K562 (cell line): ENCODE results near the gene PLEKHG5. TPM values are rescaled to one million over a fixed set of nuclear protein-coding genes. Genes with fewer than 3 reads are reported as not detected.
A peak's percentile ranks its signal among the peaks of the same experiment; 100 is the strongest.

Experiments used
- ATAC-seq: fragments of 200-7000 bp; cut with Tn5 transposase; 3 replicates; pipeline ENCODE4 v1.9.1; 2020; ENCODE audit warnings: moderate library complexity
- BruUV-seq: library from RNA; stranded (reverse); fragments of 400-500 nt; replicated peaks from 2 replicates; lab custom pipeline; 2021; lab: Mats Ljungman, UMichigan
- CTCF ChIA-PET: fragments of 300-600 bp; formaldehyde crosslinking; extraction: SDS; loops from one replicate; lab custom pipeline; 2021; ENCODE audit warnings: low intra/inter-chr PET ratio; lab: Yijun Ruan, JAX
- POLR2A ChIA-PET: fragments of 300-600, 350-650 bp; sonication (Branson Sonifier 250); formaldehyde crosslinking; extraction: SDS; loops from one replicate; lab custom pipeline; 2021; ENCODE audit warnings: antibody characterized with exemption, inconsistent platforms; lab: Yijun Ruan, JAX
- DNase-seq, 4 experiments: peaks; one replicate each; pipeline versions ENCODE4 v3.0.0 to v3.0.0-alpha.2; 2011 to 2018; ENCODE audit warnings: low spot score in 3 of 4, mixed read lengths in 3 of 4; ENCODE audit errors: extremely low read depth in 1 of 4
- FAIRE-seq: peaks from 2 replicates; lab custom pipeline; 2011; peaks lifted over from hg19 to GRCh38; lab: Jason Lieb, UNC
- H2AFZ ChIP-seq: 2 replicates; pipeline ENCODE4 v1.6.0; 2011; ENCODE audit warnings: low read depth, low read length, control low read depth, inconsistent platforms
- H3K27ac ChIP-seq: fragments of 200-600 bp; 3 replicates; pipeline ENCODE4 v1.8.0; 2011; ENCODE audit warnings: low read depth, mild to moderate bottlenecking, control low read depth, inconsistent platforms, low read length, moderate library complexity, mixed read lengths; ENCODE audit errors: extremely low read depth
- H3K27me3 ChIP-seq, 2 experiments: fragments of 300-600 bp in 1 of 2; 2 replicates in 1 of 2; 3 replicates in 1 of 2; pipeline versions ENCODE4 v1.6.0 to v1.8.0; 2011; ENCODE audit warnings: inconsistent platforms in 2 of 2, low read length in 2 of 2, mild to moderate bottlenecking in 1 of 2, mixed read lengths in 1 of 2, moderate library complexity in 1 of 2; ENCODE audit not compliant: control insufficient read depth in 2 of 2, insufficient read depth in 2 of 2
- H3K36me3 ChIP-seq: fragments of 300-600 bp; 3 replicates; pipeline ENCODE4 v1.8.0; 2011; ENCODE audit warnings: mild to moderate bottlenecking, low read length, inconsistent platforms; ENCODE audit not compliant: control insufficient read depth, insufficient read depth
- H3K4me1 ChIP-seq, 2 experiments: fragments of 200-600 bp in 1 of 2; replicated peaks in 1 of 2; 2 replicates in 1 of 2; 3 replicates in 1 of 2; pipeline versions ENCODE4 v1.5.1 to v1.8.0; 2011; ENCODE audit warnings: inconsistent platforms in 2 of 2, low read length in 2 of 2, mild to moderate bottlenecking in 1 of 2, mixed read lengths in 1 of 2, moderate library complexity in 1 of 2; ENCODE audit not compliant: control insufficient read depth in 2 of 2, insufficient read depth in 2 of 2
- H3K4me2 ChIP-seq: 2 replicates; pipeline ENCODE4 v1.6.1; 2011; ENCODE audit warnings: low read length, control low read depth, inconsistent platforms, mixed read lengths; ENCODE audit not compliant: insufficient read depth
- H3K4me3 ChIP-seq: fragments of 200-600 bp; sonication (generic), shearing (Covaris generic); 2 replicates; pipeline ENCODE4 v1.5.1; 2016; ENCODE audit warnings: control low read depth, inconsistent platforms
- H3K79me2 ChIP-seq: fragments of 200-600 bp; 3 replicates; pipeline ENCODE4 v1.8.0; 2011; ENCODE audit warnings: low read length, inconsistent platforms; ENCODE audit not compliant: control insufficient read depth, insufficient read depth
- H3K9ac ChIP-seq, 2 experiments: 2 replicates each; pipeline versions ENCODE4 v1.6.0 to v1.6.1; 2011; ENCODE audit warnings: low read depth in 2 of 2, low read length in 2 of 2, control low read depth in 1 of 2, inconsistent platforms in 1 of 2, mild to moderate bottlenecking in 1 of 2, mixed read lengths in 1 of 2; ENCODE audit not compliant: insufficient read depth in 1 of 2
- H3K9me1 ChIP-seq: one replicate; pipeline ENCODE4 v1.6.0; 2011; ENCODE audit warnings: inconsistent platforms, mild to moderate bottlenecking, low read length, moderate library complexity; ENCODE audit not compliant: control insufficient read depth, insufficient read depth
- H3K9me3 ChIP-seq: replicated peaks from 2 replicates; pipeline ENCODE4 v1.5.1; 2011; ENCODE audit warnings: low read depth, low read length, inconsistent platforms; ENCODE audit not compliant: control insufficient read depth, insufficient read depth
- H4K20me1 ChIP-seq: replicated peaks from 2 replicates; pipeline ENCODE4 v1.6.1; 2011; ENCODE audit warnings: low read length, inconsistent platforms, mixed read lengths; ENCODE audit not compliant: control insufficient read depth, insufficient read depth
- ADNP ChIP-seq: fragments of 200-800 bp; sonication (Bioruptor generic); IDR thresholded peaks from 2 replicates; pipeline ENCODE4 v1.6.1; 2016; ENCODE audit warnings: missing genetic modification characterization, missing compliant biosample characterization
- FOXK2 ChIP-seq, 2 experiments: fragments of 450-650 bp; IDR thresholded peaks in 1 of 2; conservative IDR thresholded peaks in 1 of 2; 2 replicates each; pipeline ENCODE4 v1.6.1; 2016; ENCODE audit warnings: low read depth in 2 of 2, mild to moderate bottlenecking in 1 of 2
- JUND ChIP-seq, 2 experiments: IDR thresholded peaks; 2 replicates in 1 of 2; 3 replicates in 1 of 2; pipeline ENCODE4 v1.6.1; 2011; ENCODE audit warnings: borderline replicate concordance in 2 of 2, low read depth in 2 of 2, low read length in 2 of 2, improper control_type of control experiment in 1 of 2, missing biosample characterization in 1 of 2, missing genetic modification characterization in 1 of 2, missing genetic modification reagents in 1 of 2
- LARP7 ChIP-seq: fragments of 450-650 bp; IDR thresholded peaks from 2 replicates; pipeline ENCODE4 v1.6.1; 2016
- NFIC ChIP-seq: fragments of 450-650 bp; IDR thresholded peaks from 2 replicates; pipeline ENCODE4 v1.6.1; 2017; ENCODE audit warnings: mild to moderate bottlenecking, inconsistent platforms
- NR2C1 ChIP-seq, 2 experiments: fragments of 450-650 bp; IDR thresholded peaks; 2 replicates each; pipeline ENCODE4 v1.6.1; 2017; ENCODE audit warnings: mild to moderate bottlenecking in 2 of 2, antibody characterized with exemption in 1 of 2, inconsistent platforms in 1 of 2, missing compliant biosample characterization in 1 of 2, missing genetic modification characterization in 1 of 2
- SMAD1 ChIP-seq: fragments of 150-350 bp; IDR thresholded peaks from 2 replicates; pipeline ENCODE4 v1.6.1; 2014; ENCODE audit warnings: low read length, low read depth; ENCODE audit not compliant: partially characterized antibody
- TOE1 ChIP-seq, 2 experiments: fragments of 450-650 bp in 1 of 2; sonication (generic) in 1 of 2; formaldehyde crosslinking in 1 of 2; IDR thresholded peaks; 2 replicates each; pipeline versions ENCODE4 v1.7.1 to v1.8.0; 2016 to 2022; ENCODE audit warnings: borderline replicate concordance in 2 of 2, mild to moderate bottlenecking in 2 of 2, antibody characterized with exemption in 1 of 2, inconsistent platforms in 1 of 2, low read depth in 1 of 2, missing genetic modification reagents in 1 of 2, moderate library complexity in 1 of 2
- ZFPM2 ChIP-seq: fragments of 250-450 bp; sonication (Bioruptor Pico); IDR thresholded peaks from 2 replicates; pipeline ENCODE4 v1.5.1; 2022; ENCODE audit warnings: mild to moderate bottlenecking
- ZFX ChIP-seq: sonication (generic); formaldehyde crosslinking; IDR thresholded peaks from 2 replicates; pipeline ENCODE4 v1.8.0; 2022; ENCODE audit warnings: mild to moderate bottlenecking, missing genetic modification reagents, moderate library complexity
- WGBS: fragments of 100-300 bp; shearing (Covaris generic); methylation state at CpG from one replicate; pipeline ENCODE4 v1.1.6; 2016; ENCODE audit warnings: low coverage, mixed read lengths; ENCODE audit not compliant: insufficient coverage; ENCODE audit errors: missing lambda C conversion rate; 5-methylcytosine and 5-hydroxymethylcytosine counted together
- in situ Hi-C: fragments of 300-500 bp; cut with MboI; formaldehyde crosslinking; loops from 4 replicates; pipeline ENCODE4 v1.15.0; 2018; ENCODE audit warnings: inconsistent platforms, mixed read lengths
- intact Hi-C: fragments of 100-400 bp; cut with micrococcal nuclease; formaldehyde crosslinking; loops from 2 replicates; pipeline ENCODE4 v1.14.2; 2022
- polyA plus RNA-seq, 8 experiments: library from polyadenylated mRNA; depleted of rRNA in 4 of 8; stranded (reverse) in 5 of 8; unstranded in 3 of 8; fragments of >200 nt; fragmentation: Nextera tagmentation in 2 of 8; fragmentation: Illumina TruSeq in 1 of 8; extraction: Ambion mirVana in 2 of 8; extraction: Trizol in 1 of 8; gene quantifications; 2 replicates each; pipeline versions ENCODE4 v1.2.1 to v1.2.3, GENCODE V29; 2011 to 2014; ENCODE audit warnings: inconsistent platforms in 1 of 8, missing spikeins in 1 of 8
- total RNA-seq, 7 experiments: library from RNA; depleted of rRNA in 6 of 7; stranded (reverse); fragments of >200 nt in 6 of 7; fragmentation: Illumina TruSeq in 2 of 7; extraction: Trizol in 2 of 7; gene quantifications; 2 replicates each; pipeline versions ENCODE4 v1.2.1 to v1.2.3, GENCODE V29; 2011 to 2021; ENCODE audit warnings: low replicate concordance in 1 of 7
- TF ChIP-seq, protein P1 (sequence below): fragments of 450-650 bp; IDR thresholded peaks from 2 replicates; pipeline ENCODE4 v1.6.1; 2016; ENCODE audit warnings: antibody characterized with exemption

Gene PLEKHG5
- total and polyA plus RNA-seq, 9 of the 15 experiments (the other 6 are each of a cell fraction or from before 2014, with no cell fraction given): 0.04 to 0.29 (median 0.09) TPM; not detected in 3

DNA sequence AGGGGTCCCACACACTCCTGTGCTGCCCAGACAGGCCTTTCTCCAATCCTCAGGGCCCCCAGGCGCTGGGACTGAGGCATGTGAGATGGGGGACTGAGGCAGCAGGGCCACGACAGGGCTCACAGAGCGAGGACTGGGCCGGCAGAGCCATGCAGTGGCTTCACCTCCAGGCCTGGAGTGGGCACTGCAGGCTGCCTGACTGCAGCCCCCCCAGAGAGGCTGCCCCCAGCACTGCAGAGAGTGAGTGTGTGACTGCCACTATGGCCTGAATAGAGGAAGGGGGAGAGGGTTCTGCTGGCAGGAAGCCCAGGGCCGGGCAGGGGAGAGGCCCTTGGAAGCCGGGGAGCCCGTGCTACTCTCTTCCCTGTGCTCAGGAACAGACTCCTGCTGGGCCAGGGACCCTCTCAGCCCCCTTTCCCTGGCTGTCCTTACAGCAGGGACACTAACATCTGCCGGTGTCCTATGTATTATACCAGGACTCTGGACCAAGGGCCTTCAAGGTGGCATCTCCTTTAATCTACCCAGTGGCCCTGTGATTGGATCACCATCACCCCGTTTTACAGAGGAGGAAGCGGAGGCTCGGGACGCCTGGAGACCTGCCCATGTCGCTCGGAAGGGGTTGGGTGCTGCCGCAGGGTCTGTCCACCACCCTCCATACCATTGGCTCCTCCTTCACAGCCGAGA is 20.2 kb upstream of the PLEKHG5 start:
- in situ Hi-C loops: no loop called here
- TF ChIP-seq ADNP (tag) (no peak), JUND (IDR thresholded peaks at IDR 0.05; ENCODE audit: borderline replicate concordance, low read depth, low read length) (no peak), JUND (tag; IDR thresholded peaks at IDR 0.05; ENCODE audit: borderline replicate concordance, low read depth, low read length) (no peak), TOE1 (IDR thresholded peaks at IDR 0.05; ENCODE audit: borderline replicate concordance) (no peak), TOE1 (CRISPR knock-in tag; IDR thresholded peaks at IDR 0.05; ENCODE audit: borderline replicate concordance, low read depth) (no peak), FOXK2 (conservative IDR thresholded peaks at IDR 0.05 in 1 of 2, IDR thresholded peaks at IDR 0.05 in 1 of 2; ENCODE audit: low read depth in 2 of 2) (no peak), NR2C1 (IDR thresholded peaks at IDR 0.05) (no peak), NR2C1 (tag; IDR thresholded peaks at IDR 0.05) (no peak), ZFX (CRISPR knock-in tag) (no peak), NFIC (no peak), ZFPM2 (CRISPR knock-in tag) (no peak), LARP7 (no peak), SMAD1 (no peak)
- TF ChIP-seq, protein P1, sequence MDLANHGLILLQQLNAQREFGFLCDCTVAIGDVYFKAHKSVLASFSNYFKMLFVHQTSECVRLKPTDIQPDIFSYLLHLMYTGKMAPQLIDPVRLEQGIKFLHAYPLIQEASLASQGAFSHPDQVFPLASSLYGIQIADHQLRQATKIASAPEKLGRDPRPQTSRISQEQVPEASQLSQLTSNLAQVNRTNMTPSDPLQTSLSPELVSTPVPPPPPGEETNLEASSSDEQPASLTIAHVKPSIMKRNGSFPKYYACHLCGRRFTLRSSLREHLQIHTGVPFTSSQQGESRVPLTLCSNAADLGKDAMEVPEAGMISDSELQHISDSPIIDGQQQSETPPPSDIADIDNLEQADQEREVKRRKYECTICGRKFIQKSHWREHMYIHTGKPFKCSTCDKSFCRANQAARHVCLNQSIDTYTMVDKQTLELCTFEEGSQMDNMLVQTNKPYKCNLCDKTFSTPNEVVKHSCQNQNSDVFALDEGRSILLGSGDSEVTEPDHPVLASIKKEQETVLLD: no peak
- Histone ChIP-seq H3K9me1 (no peaks in the 10 kb centered on the region), H2AFZ (no peak overlapping the region), H3K9me3 (no peaks in the 10 kb centered on the region), H3K27me3 (peaks cover 35 to 71% of the 10 kb centered on the region in 2 experiments; a peak in 4 of 5 replicates), H3K36me3 (no peaks in the 10 kb centered on the region), H3K4me2 (no peak overlapping the region), H3K4me3 (no peak overlapping the region), H3K79me2 (no peaks in the 10 kb centered on the region), H4K20me1 (peaks cover 18% of the 10 kb centered on the region; the same call in 1 of the 2 replicates), H3K4me1 (peaks cover 0 to 37% of the 10 kb centered on the region in 2 experiments; a peak in 2 of 5 replicates), H3K9ac (peak overlapping the region in 1 of 2 experiments; percentile 67; a peak in 2 of 4 replicates), H3K27ac (no peak overlapping the region)
- no TSS peak for BruUV-seq
- 23% methylated on average over 16 of the region's 16 CpGs for WGBS
- ChIA-PET POLR2A (interaction anchor here (0.7 to 3.4 kb wide), 4 partner anchors 11 to 907 kb away, joined by 3 to 21 read pairs (median 3); no protein-coding TSS in a partner anchor), CTCF (no interaction called here)
- intact Hi-C loops: no loop called here
- ATAC-seq (peak; percentile 8; the same call in 2 of the 3 replicates), DNase-seq (no peak), FAIRE-seq (no peak)
